ENCODE data around the gene PHKA1.
"Not testable (repeated sequence)": the region's sequence is repeated elsewhere in the genome, so short reads cannot be mapped to it uniquely, and the experiment has no call there.

The PHKA1 gene

DNA sequence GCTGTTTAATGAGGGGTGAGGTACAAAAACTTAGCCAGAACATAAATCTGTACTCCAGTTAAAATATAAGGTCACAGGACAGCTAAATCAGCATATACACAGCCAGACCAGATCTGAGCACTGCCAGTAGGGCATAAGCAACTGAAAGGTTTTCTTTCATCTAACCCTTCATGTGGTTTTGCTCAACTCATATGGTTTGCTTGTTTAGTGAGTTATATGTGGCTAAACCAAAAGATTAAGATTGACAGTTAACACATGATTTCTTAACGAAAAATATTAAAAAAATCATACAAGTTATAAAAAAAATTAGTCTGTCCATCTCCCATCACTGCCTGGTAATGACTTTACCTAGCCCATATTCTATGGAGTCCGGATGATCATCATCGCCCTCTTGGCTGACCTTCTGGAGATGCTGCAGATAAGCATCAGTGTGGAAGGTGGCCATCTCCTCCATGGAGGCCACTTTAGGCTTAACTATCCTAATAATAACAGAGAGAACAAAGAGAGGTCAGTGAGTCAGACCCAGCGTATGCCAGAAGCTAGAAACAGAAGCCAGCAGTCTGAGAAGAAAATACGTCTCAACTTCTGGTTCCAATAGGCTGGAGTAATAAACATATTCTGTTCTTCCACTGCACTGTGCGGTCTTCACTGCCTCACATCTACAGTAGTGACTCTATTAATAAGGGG is 145.6 kb downstream of the PHKA1 start:
- no peak for DNase-seq

DNA sequence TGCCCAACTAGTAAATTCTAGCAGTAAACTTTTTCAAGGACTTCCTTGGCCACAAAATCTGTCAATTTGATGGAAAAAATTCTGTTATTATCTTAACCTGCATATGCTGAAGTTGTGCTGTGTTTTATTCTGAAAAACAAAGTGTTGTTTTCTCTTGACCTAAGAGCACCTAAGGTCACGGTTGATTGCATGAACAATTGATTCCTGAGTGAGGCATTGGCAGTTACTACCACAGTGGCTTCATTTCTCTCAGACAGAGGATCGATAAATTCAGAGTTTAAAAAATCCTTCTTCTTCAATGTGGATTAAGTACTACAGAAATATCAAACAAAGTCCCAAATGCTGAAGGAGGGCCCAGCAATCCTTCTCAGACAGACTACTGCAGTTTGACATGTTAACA is 147.7 kb downstream of the PHKA1 start:
- no peak for DNase-seq

DNA sequence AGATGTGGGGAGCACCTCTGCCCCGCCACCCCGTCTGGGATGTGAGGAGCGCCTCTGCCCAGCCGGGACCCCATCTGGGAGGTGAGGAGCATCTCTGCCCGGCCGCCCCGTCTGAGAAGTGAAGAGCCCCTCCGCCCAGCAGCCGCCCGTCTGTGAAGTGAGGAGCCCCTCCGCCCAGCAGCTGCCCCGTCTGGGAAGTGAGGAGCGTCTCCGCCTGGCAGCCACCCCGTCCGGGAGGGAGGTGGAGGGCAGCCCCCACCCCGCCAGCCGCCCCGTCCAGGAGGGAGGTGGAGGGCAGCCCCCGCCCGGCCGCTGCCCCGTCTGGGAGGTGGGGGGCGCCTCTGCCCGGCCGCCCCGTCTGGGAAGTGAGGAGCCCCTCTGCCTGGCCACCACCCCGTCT is 154.5 kb downstream of the PHKA1 start:
- not testable (repeated sequence) for DNase-seq

DNA sequence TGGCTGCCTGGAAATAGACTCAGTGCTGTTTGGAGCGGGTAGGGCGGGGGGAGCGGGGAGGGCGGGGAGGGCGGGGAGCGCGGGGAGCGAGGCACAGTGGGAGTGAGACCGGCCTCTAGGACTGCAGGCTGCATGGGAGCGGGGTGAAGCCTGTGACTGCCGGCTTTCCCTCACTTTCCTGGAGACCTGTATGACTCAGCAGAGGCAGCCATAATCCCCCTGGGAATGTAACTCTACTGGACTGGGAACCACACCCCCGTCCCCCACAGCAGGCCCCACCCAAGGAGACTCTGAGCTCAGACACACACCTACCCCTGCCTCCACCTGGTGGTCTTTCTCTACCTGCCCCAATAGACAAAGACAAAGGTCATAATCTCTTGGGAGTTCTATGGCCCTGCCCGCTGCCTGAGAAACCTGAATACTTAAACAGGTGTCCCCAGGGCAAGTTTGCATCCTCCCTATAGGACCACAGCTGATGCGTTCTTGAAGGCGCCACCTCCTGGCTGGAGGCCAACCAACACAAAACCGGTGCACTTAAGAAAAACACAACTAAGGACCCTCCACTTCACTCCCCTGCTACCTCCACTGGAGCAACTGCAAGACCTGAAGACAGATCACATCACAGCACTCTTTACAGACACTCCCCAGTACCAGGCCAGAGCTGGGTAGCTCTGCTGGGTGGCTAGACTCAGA is 159.5 kb downstream of the PHKA1 start:
- no peak for DNase-seq

DNA sequence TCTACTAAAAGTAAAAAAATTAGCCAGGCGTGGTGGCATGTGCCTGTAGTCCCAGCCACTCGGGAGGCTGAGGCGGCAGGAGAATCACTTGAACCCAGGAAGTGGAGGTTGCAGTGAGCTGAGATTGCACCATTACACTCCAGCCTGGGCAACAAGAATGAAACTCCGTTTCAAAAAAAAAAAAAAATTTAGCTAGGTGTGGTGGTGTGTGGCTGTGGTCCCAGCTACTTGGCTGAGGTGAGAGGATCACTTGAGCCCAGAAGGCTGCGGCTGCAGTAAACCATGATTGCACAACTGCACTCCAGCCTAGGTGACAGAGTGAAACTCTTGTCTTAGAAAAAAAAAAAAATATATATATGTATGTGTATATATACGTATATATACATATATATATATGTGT is 161.7 kb downstream of the PHKA1 start:
- not testable (repeated sequence) for DNase-seq

DNA sequence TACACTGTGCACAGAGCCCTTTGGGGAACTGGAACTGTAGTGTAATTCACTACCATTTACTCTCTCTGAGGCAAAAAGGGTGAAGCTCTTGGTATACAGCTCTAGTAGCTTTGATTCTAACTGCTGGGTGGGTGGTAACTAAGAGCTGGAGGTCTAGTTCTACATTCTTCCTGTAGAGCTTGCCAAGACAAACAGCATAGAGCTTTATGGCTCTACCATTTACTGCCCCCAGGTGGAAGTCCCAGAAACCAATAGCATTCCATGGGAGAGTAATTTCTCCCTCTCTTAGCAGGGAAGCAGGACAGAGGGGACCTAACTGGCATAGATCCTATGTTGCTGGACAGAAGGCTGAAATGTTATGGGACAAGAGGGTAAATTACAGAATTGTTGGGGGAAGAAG is 168.1 kb downstream of the PHKA1 start:
- no peak for DNase-seq

DNA sequence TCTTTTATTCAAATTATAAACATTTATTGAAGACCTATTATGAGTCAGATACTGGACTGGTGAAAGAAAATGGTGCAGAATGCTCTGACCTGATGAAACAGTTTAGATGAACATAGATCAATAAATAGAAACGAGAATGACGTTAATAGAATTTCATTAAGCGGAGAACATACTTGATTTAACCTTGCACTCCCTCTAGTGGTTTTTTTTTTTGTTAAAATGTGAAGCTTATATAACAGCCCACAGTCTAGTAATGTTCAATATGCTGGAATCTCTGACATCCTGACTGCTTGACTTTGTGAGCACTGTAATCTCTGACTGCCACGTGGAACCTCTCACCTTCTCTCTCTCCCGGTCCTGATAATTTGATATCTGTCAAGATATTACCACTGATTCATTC is 173.8 kb downstream of the PHKA1 start:
- DNase-seq: no peak

DNA sequence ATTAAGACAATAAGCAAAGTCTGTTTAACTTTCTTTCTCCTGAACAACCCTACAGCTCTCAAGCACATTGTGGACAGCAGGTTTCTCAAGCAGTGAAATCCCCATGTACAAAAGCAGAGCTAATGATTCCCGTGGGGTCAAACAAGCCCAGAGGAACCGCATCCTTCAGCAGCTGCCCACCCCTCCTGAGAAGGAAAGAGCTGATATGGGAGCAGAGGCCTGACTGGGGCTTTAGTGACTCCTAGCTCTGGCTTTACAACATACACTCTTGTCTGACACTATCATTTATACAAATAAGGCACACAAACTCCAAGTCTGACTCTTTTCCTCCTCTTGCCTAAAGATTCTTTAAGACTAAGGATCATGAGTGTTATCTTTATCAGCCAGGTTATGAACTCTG is 174.3 kb downstream of the PHKA1 start:
- no peak for DNase-seq

DNA sequence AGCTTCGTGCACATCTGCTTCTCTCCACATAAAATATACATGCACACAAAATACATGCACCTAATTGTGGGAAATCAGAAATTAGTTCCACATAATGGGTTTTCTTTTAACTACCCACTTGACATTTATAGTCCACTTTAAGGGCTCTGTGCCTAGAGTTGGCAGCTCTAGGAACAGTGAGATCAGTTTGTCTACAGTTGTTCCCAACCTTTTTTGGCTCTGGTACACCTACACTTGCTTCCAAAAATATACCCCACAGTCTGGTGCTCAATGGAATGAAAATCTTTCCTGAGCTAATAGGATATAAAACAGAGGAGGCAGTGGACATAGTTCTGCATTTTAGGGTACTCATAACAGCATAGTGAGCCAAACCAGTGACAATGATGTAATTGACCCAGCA is 177.6 kb downstream of the PHKA1 start:
- no peak for DNase-seq

DNA sequence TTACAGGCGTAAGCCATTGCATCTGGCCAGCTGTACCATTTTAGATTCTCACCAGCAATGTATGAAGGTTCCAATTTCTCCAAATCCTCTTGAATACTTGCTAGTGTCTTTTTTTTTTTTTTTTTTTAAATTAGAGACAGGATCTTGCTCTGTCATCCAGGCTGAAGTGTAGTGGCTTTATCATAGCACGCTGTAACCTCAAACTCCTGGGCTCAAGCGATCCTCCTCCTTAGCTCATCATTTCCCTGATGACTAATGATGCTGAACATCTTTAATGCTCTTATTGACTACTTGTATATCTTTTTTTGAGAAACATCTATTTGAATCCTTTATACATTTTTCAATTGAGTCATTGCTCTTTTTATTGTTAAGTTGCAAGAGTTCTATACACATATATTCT is 181.7 kb downstream of the PHKA1 start:
- DNase-seq: no peak
